NCI-H187 treated with DMSO at 0.1 percent for 48 hours (cell line): ENCODE data around the gene ZBTB1.

ENCODE experiments used
- DNase-seq: peaks from one replicate; lab custom pipeline; 2025; lab: John Stamatoyannopoulos, UW

ZBTB1 gene

GRCh38 chr14:64504310-64504896, at the start of gene ZBTB1:
Gene ZBTB1, plus strand, starts transcription at chr14:64504770. Its CDS starts 16,735 bp downstream, at chr14:64521505.
- peak; percentile 36 for DNase-seq

- DNase-seq = no peak
Observed at GRCh38 chr14:64459405-64460136, 45.0 kb upstream of the ZBTB1 start.

- no peak for DNase-seq
Observed at GRCh38 chr14:64461221-64461620, 43.3 kb upstream of the ZBTB1 start.

GRCh38 chr14:64463195-64463594, 41.4 kb upstream of the ZBTB1 start:
- no peak for DNase-seq

- DNase-seq = no peak
Observed at GRCh38 chr14:64463873-64464272, 40.7 kb upstream of the ZBTB1 start.

GRCh38 chr14:64464651-64465050, 39.9 kb upstream of the ZBTB1 start:
- DNase-seq = no peak

GRCh38 chr14:64465191-64465822, 39.3 kb upstream of the ZBTB1 start, which contains the start of gene AKAP5:
Gene AKAP5, plus strand, starts transcription at chr14:64465499. Its CDS starts 2,896 bp downstream, at chr14:64468395.
- DNase-seq = no peak

- no peak for DNase-seq
Observed at GRCh38 chr14:64465831-64466554, 38.6 kb upstream of the ZBTB1 start.

GRCh38 chr14:64467101-64467500, 37.5 kb upstream of the ZBTB1 start:
- no peak for DNase-seq

GRCh38 chr14:64467566-64467965, 37.0 kb upstream of the ZBTB1 start:
- no peak for DNase-seq

- no peak for DNase-seq
Observed at GRCh38 chr14:64468451-64468850, 36.1 kb upstream of the ZBTB1 start.

GRCh38 chr14:64474041-64474440, 30.5 kb upstream of the ZBTB1 start:
- no peak for DNase-seq

- DNase-seq = no peak
Observed at GRCh38 chr14:64474698-64475097, 29.9 kb upstream of the ZBTB1 start.

- DNase-seq = no peak
Observed at GRCh38 chr14:64475585-64476273, 28.8 kb upstream of the ZBTB1 start.

- DNase-seq = no peak
Observed at GRCh38 chr14:64476438-64476837, 28.1 kb upstream of the ZBTB1 start.

- no peak for DNase-seq
Observed at GRCh38 chr14:64478634-64479250, 25.8 kb upstream of the ZBTB1 start.

- no peak for DNase-seq
Observed at GRCh38 chr14:64488590-64489099, 15.9 kb upstream of the ZBTB1 start.

- no peak for DNase-seq
Observed at GRCh38 chr14:64491637-64492036, 12.9 kb upstream of the ZBTB1 start.

GRCh38 chr14:64493455-64493854, 11.1 kb upstream of the ZBTB1 start:
- DNase-seq = no peak

GRCh38 chr14:64495252-64495651, 9.3 kb upstream of the ZBTB1 start:
- DNase-seq = no peak

GRCh38 chr14:64496764-64497163, 7.8 kb upstream of the ZBTB1 start:
- DNase-seq = no peak
